Heart left ventricle (tissue), 16 donors: ENCODE data around the gene KTI12. TPM values are rescaled to one million over a fixed set of nuclear protein-coding genes. Genes with fewer than 3 reads are reported as not detected.
A peak's percentile ranks its signal among the peaks of the same experiment; 100 is the strongest.

Experiments
- ATAC-seq, 4 donors: fragments of 200-7000 bp; cut with Tn5 transposase; one replicate each; pipeline ENCODE4 v1.9.1; 2020 to 2022; ENCODE audit warnings: moderate library complexity in 4 of 4, mild to moderate bottlenecking in 3 of 4, moderate number of reproducible peaks in 1 of 4
- DNase-seq, 5 donors: peaks; one replicate each; pipeline ENCODE4 v3.0.0-alpha.2; 2020
- H3K27ac ChIP-seq, 12 donors: fragments of 200-600 bp; sonication (generic) in 4 of 12; one replicate each; pipeline versions ENCODE4 v1.5.0 to v1.8.0; 2016 to 2022; ENCODE audit warnings: mild to moderate bottlenecking in 2 of 12
- H3K27me3 ChIP-seq, 9 donors: fragments of 200-600 bp; sonication (generic) in 2 of 9; one replicate each; pipeline versions ENCODE4 v1.5.1 to v1.8.0; 2016 to 2022; ENCODE audit warnings: mild to moderate bottlenecking in 3 of 9
- H3K36me3 ChIP-seq, 9 donors: fragments of 200-600 bp; sonication (generic) in 2 of 9; one replicate each; pipeline versions ENCODE4 v1.5.0 to v1.8.0; 2018 to 2022; ENCODE audit warnings: mild to moderate bottlenecking in 2 of 9
- H3K4me1 ChIP-seq, 12 donors: fragments of 200-600 bp; sonication (generic) in 4 of 12; one replicate each; pipeline versions ENCODE4 v1.5.0 to v1.8.0; 2016 to 2022; ENCODE audit warnings: mild to moderate bottlenecking in 3 of 12
- H3K4me3 ChIP-seq, 12 donors: fragments of 200-600 bp; sonication (generic) in 4 of 12; one replicate each; pipeline versions ENCODE4 v1.5.0 to v1.8.0; 2017 to 2022; ENCODE audit warnings: mild to moderate bottlenecking in 9 of 12, moderate library complexity in 4 of 12
- H3K9me3 ChIP-seq, 12 donors: fragments of 200-600 bp; sonication (generic) in 4 of 12; one replicate each; pipeline versions ENCODE4 v1.5.0 to v1.8.0; 2016 to 2022; ENCODE audit warnings: mild to moderate bottlenecking in 1 of 12
- POLR2A ChIP-seq, 2 donors: fragments of 450-650 bp; IDR thresholded peaks; one replicate each; pipeline ENCODE4 v1.6.1; 2017; ENCODE audit warnings: antibody characterized with exemption in 2 of 2, mild to moderate bottlenecking in 2 of 2, moderate library complexity in 2 of 2
- WGBS, 4 donors: extraction: QIAGEN DNeasy Blood & Tissue Kit in 2 of 4; methylation state at CpG; one replicate each; pipeline versions ENCODE4 v1.1.5 to v1.1.7; 2013 to 2018; 5-methylcytosine and 5-hydroxymethylcytosine counted together
- intact Hi-C, 10 donors: fragments of 100-400 bp; cut with DNase I; formaldehyde crosslinking; loops; one replicate each; pipeline versions ENCODE4 v1.11.1 to v1.14.2; 2022
- polyA plus RNA-seq, 2 donors: library from polyadenylated mRNA; stranded (reverse); fragments of 200-250 nt; gene quantifications; one replicate each; pipeline ENCODE4 v1.2.3, GENCODE V29; 2013
- total RNA-seq, 9 donors: library from RNA; depleted of rRNA in 2 of 9; stranded (reverse); fragments of >200 nt in 2 of 9; fragmentation: NEBNext Ultra II Directional in 3 of 9; extraction: Animal tissue kit (Norgen Biotek cat#: 25700) in 3 of 9; gene quantifications; one replicate each; pipeline versions ENCODE4 v1.1.0 to v1.2.4, GENCODE V29; 2016 to 2023
- TF ChIP-seq, protein P1 (sequence below), 12 donors: fragments of 200-600 bp; sonication (generic) in 4 of 12; IDR thresholded peaks; one replicate each; pipeline versions ENCODE4 v1.5.0 to v1.8.0; 2018 to 2022; ENCODE audit warnings: antibody characterized with exemption in 12 of 12, mild to moderate bottlenecking in 5 of 12
- donor health status: ischemic (EF 13 %, LVEDD 7.1; RV severe dilation, severe dysfunction).
- donor health status: healthy with polysubstance abuse.
- donor health status: DM: no; HTN: yes; CAD: no.
- donor health status: DM: no; HTN: no; CAD: no.
- donor health status: ischemic (EF 25% LVEDD 6.9; RV normal size, moderate dysfunction).
- donor health status: ischemic (EF 25% LVEDD 5.7; RV mildly dilated, moderate dysfunction).
- donor health status: healthy.
- donor health status: DM: yes; HTN: yes; CAD: no.
- donor health status: ischemic (EF 35%, LVEDD 5.7; RV mildly dilated, moderate dysfunction).
- donor health status: nonischemic (EF 11% LVEDD 7.7; RV severe dilation, severe dysfunction).
- donor health status: DM: yes; HTN: yes; CAD: no.
- donor health status: PGD.
- donor health status: ischemic (EF 29% LVEDD 5.4; RV normal size, mild dysfunction).
- donor health status: nonischemic (EF 23%, LVEDD 6.1; RV moderate dilation, normal function).

Gene KTI12
- total and polyA plus RNA-seq, 11 donors = 2.4 to 10.3 (median 4.2) TPM

DNA sequence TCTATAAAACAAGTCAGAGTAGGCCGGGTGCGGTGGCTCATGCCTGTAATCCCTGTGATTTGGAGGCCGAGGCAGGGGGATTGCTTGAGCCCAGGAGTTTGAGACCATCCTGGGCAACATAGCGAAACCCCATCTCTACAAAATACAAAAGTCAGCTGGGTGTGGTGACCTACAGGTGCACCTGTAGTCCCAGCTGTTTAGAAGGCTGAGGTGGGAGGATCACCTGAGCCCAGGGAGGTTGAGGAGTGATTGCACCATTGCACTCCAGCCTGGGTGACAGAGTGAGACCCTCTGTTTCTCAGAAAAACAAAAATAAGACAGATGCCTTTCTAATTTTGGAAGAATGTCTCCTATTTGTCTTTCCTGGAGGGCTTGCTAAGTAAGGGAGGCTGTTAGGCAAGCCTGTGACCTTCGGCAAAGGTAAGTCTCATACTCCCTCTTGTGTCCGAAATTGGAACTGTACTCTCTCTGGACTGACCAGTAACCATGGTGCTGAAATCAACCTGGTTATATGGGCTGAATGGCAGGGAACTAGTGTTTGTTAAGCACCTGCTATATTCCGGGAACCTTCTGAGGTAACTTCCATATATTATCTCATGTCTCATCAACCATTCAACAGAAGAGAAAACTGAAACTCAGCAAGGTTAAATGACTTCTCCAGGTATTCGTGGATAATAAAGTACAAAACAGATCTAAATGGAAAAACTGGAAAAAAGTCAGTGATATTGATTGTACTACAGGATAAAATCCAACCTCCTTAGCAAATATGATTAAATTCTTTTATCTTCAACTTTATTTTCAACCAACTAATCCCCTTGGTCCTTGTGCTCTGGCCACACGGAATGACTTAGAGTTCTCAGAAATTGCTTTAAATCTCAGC lies 31.3 kb downstream of the KTI12 start:
- ATAC-seq (peak; percentile 69 to 94 (median 88)), DNase-seq (peak in 2 of 5 donors; percentile 50 to 58)
- H3K27ac ChIP-seq = no peak overlapping the region
- no peak for TF ChIP-seq POLR2A (IDR thresholded peaks at IDR 0.05)
- TF ChIP-seq, protein P1, sequence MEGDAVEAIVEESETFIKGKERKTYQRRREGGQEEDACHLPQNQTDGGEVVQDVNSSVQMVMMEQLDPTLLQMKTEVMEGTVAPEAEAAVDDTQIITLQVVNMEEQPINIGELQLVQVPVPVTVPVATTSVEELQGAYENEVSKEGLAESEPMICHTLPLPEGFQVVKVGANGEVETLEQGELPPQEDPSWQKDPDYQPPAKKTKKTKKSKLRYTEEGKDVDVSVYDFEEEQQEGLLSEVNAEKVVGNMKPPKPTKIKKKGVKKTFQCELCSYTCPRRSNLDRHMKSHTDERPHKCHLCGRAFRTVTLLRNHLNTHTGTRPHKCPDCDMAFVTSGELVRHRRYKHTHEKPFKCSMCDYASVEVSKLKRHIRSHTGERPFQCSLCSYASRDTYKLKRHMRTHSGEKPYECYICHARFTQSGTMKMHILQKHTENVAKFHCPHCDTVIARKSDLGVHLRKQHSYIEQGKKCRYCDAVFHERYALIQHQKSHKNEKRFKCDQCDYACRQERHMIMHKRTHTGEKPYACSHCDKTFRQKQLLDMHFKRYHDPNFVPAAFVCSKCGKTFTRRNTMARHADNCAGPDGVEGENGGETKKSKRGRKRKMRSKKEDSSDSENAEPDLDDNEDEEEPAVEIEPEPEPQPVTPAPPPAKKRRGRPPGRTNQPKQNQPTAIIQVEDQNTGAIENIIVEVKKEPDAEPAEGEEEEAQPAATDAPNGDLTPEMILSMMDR (IDR thresholded peaks at IDR 0.05) = peak; percentile 69 to 92 (median 87)
- intact Hi-C loops = loop anchor here in 8 of 10 donors (1.0 to 5.0 kb wide), 3 partner anchors 105 kb away; no protein-coding TSS in a partner anchor
- WGBS, 4 donors = 50 to 56% (median 52%) methylated on average over 9 of the region's 9 CpGs
- no peak overlapping the region for H3K4me3 ChIP-seq
- peaks cover 0 to 35% (median 5%) of the 10 kb centered on the region in 9 donors for H3K27me3 ChIP-seq
- H3K36me3 ChIP-seq = no peaks in the 10 kb centered on the region
- H3K9me3 ChIP-seq = no peaks in the 10 kb centered on the region
- H3K4me1 ChIP-seq = no peaks in the 10 kb centered on the region

DNA sequence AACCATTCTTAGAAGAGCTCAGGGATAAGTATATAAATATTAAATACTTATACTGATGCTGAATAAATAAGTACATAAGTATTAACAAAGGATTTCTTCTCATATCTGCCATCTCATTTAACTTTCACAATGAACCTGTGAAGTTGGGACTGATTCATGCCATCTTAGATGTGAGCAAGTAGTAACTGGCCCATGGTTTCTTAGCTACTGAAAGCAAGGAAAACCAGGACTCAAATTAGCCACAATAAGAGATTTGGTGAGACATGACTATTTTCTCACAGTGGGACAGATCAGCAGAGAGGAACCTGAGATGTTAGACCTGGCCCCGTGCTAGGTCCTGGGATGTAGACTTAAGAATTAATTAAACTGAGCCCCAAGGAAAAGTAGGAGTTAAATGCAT lies 34.9 kb downstream of the KTI12 start:
- no peak for TF ChIP-seq POLR2A (IDR thresholded peaks at IDR 0.05)
- TF ChIP-seq, protein P1 (IDR thresholded peaks at IDR 0.05) = no peak
- Histone ChIP-seq H3K9me3 (no peaks in the 10 kb centered on the region), H3K27me3 (peaks cover 0 to 31% (median 0%) of the 10 kb centered on the region in 9 donors), H3K4me1 (no peaks in the 10 kb centered on the region), H3K27ac (no peak overlapping the region), H3K36me3 (no peaks in the 10 kb centered on the region), H3K4me3 (no peak overlapping the region)
- WGBS, 4 donors = 54 to 88% (median 84%) methylated on average over 1 of the region's 1 CpG
- intact Hi-C loops = no loop called here
- DNase-seq (no peak), ATAC-seq (no peak)

DNA sequence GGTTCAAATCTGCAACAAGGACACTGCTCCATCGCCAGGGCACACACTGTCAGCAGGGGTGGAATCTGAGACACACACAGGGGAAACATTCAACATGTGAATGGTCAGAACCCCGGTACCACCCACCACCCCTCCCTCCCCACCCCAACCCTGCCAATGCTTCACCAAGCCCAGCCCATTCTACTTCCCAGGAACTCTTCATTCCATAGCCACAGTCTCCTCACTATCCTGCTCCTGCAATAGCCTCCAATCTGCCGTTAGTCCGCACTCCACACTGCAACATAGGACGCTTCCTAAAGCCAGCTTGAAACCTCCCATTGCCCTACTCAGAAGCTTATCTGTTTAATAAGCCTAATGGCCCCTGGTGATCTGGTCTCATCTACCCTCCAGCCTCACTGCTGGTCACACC lies 35.6 kb downstream of the KTI12 start:
- Histone ChIP-seq H3K36me3 (no peaks in the 10 kb centered on the region), H3K4me1 (no peaks in the 10 kb centered on the region), H3K27ac (no peak overlapping the region), H3K27me3 (peaks cover 0 to 38% (median 4%) of the 10 kb centered on the region in 9 donors), H3K9me3 (no peaks in the 10 kb centered on the region), H3K4me3 (no peak overlapping the region)
- ATAC-seq (no peak), DNase-seq (no peak)
- intact Hi-C loops = no loop called here
- TF ChIP-seq, protein P1 (IDR thresholded peaks at IDR 0.05) = no peak
- TF ChIP-seq POLR2A (IDR thresholded peaks at IDR 0.05) = no peak
- WGBS, 4 donors = 39 to 45% (median 43%) methylated on average over 5 of the region's 5 CpGs

DNA sequence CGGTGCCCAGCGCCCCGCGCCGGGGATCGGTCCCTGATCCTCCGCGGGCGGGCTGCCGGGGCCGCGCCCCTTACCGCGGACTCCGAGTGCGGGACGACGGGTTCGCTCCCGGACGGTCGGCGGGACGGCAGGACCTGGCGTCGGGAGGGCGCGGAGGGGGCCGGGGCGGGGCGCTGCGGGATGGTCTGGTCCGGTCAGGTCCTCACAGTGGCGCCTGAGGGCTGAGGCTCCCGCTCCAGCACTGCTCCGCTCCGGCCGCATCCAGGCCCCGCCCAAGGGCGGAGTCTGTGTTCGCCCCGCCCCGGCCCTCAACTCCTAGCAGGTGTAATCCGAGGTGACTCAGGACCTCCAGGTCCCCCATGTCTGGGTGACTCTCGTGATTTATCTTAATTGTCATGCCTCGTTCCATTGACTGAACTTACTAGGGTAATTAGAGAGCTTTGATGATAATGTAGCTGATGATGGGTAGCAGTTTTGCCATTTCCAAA lies 43.1 kb downstream of the KTI12 start, which contains the start of gene RAB3B:
Gene RAB3B (minus strand): TSS at position 223 of the 488 bp plus-strand sequence. CDS start 13,583 bp downstream, outside the sequence.
- DNase-seq (peak in 4 of 5 donors; percentile 11 to 73 (median 25)), ATAC-seq (peak in 3 of 4 donors; percentile 60 to 85 (median 74))
- 0 to 1% (median 1%) methylated on average over 3 to 46 of the region's 46 CpGs for WGBS, 4 donors
- peaks cover 0 to 10% (median 0%) of the 10 kb centered on the region in 12 donors for H3K4me1 ChIP-seq
- no peak for TF ChIP-seq POLR2A (IDR thresholded peaks at IDR 0.05)
- TF ChIP-seq, protein P1 (IDR thresholded peaks at IDR 0.05) = no peak
- H3K4me3 ChIP-seq = peak within 1 kb of the TSS in 11 of 12 donors; percentile 19 to 56 (median 40)
- no peaks in the 10 kb centered on the region for H3K9me3 ChIP-seq
- no peaks in the 10 kb centered on the region for H3K36me3 ChIP-seq
- H3K27me3 ChIP-seq = peaks cover 16 to 60% (median 36%) of the 10 kb centered on the region in 9 donors
- no peak within 1 kb of the TSS for H3K27ac ChIP-seq
- intact Hi-C loops = loop anchor here in 1 of 10 donors (5.0 kb wide), 1 partner anchor 78 kb away; no protein-coding TSS in a partner anchor
